Activated CD8-positive, alpha-beta T cell treated with anti-CD3 and anti-CD28 coated beads for 36 hours (primary cell): Measurements from ENCODE around the gene RCAN2. TPM values are rescaled to one million over a fixed set of nuclear protein-coding genes. Genes with fewer than 3 reads are reported as not detected.

Experiments
- ATAC-seq: fragments of 200-7000 bp; cut with Tn5 transposase; one replicate; pipeline ENCODE4 v1.10.0; 2021; ENCODE audit warnings: mild to moderate bottlenecking, moderate library complexity
- CTCF ChIA-PET: fragments of 350-600 bp; sonication (Branson Sonifier 250); formaldehyde crosslinking; loops from one replicate; lab custom pipeline; 2021; ENCODE audit warnings: antibody characterized with exemption; lab: Charles Lee
- POLR2A ChIA-PET: fragments of 350-600 bp; sonication (Branson Sonifier 250); formaldehyde crosslinking; loops from one replicate; lab custom pipeline; 2021; ENCODE audit warnings: antibody characterized with exemption; lab: Charles Lee
- DNase-seq: peaks from one replicate; pipeline ENCODE4 v3.0.0-alpha.2; 2020
- H3K27ac Mint-ChIP-seq: one replicate; pipeline ENCODE4 v1.8.0; 2021; ENCODE audit warnings: mild to moderate bottlenecking, mixed read lengths
- H3K27me3 Mint-ChIP-seq: one replicate; pipeline ENCODE4 v1.8.0; 2021; ENCODE audit warnings: mixed read lengths
- H3K36me3 Mint-ChIP-seq: one replicate; pipeline ENCODE4 v1.8.0; 2021; ENCODE audit warnings: low read depth, mixed read lengths
- H3K4me1 Mint-ChIP-seq: one replicate; pipeline ENCODE4 v1.8.0; 2021; ENCODE audit warnings: low read depth, mixed read lengths
- H3K4me3 Mint-ChIP-seq: one replicate; pipeline ENCODE4 v1.8.0; 2021; ENCODE audit warnings: mild to moderate bottlenecking, moderate library complexity, mixed read lengths
- H3K9me3 Mint-ChIP-seq: one replicate; pipeline ENCODE4 v1.8.0; 2021; ENCODE audit warnings: mixed read lengths
- intact Hi-C: fragments of 100-400 bp; cut with micrococcal nuclease; formaldehyde crosslinking; loops from one replicate; pipeline ENCODE4 v1.10.0; 2022
- total RNA-seq, 2 experiments: library from RNA; stranded (reverse); gene quantifications; one replicate each; pipeline ENCODE4 v1.2.3, GENCODE V29; 2021
- TF ChIP-seq, protein P1 (sequence below): fragments of 200-600 bp; IDR thresholded peaks from one replicate; pipeline ENCODE4 v1.8.0; 2022; ENCODE audit warnings: antibody characterized with exemption, mild to moderate bottlenecking

RCAN2 gene
- total RNA-seq, 2 experiments from 2014 or later = not detected

DNA sequence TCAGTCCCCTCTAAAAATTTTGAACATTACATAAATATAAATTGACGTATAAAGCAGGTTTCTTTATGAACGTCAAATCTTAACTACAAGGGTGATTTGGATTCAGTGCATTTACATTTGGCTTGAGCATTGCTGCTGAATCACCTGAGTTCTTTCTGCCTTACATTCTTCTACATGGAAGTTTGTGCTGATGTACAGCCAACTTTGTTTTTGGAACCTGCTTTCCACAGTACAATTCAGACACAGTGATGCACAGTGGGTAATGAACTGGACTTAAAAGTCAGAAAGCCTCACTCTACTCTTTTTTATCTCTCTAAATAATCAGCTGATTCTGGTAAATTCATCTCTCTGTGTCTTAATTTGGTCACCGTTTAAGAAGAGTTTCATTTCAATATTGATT lies 47.6 kb downstream of the RCAN2 start:
- DNase-seq (no peak), ATAC-seq (no peak)
- Mint-ChIP-seq H3K27ac (no peak overlapping the region), H3K4me3 (no peak overlapping the region), H3K4me1 (no peaks in the 10 kb centered on the region), H3K9me3 (peaks cover 7% of the 10 kb centered on the region), H3K27me3 (peaks cover 16% of the 10 kb centered on the region), H3K36me3 (no peaks in the 10 kb centered on the region)
- TF ChIP-seq, protein P1, sequence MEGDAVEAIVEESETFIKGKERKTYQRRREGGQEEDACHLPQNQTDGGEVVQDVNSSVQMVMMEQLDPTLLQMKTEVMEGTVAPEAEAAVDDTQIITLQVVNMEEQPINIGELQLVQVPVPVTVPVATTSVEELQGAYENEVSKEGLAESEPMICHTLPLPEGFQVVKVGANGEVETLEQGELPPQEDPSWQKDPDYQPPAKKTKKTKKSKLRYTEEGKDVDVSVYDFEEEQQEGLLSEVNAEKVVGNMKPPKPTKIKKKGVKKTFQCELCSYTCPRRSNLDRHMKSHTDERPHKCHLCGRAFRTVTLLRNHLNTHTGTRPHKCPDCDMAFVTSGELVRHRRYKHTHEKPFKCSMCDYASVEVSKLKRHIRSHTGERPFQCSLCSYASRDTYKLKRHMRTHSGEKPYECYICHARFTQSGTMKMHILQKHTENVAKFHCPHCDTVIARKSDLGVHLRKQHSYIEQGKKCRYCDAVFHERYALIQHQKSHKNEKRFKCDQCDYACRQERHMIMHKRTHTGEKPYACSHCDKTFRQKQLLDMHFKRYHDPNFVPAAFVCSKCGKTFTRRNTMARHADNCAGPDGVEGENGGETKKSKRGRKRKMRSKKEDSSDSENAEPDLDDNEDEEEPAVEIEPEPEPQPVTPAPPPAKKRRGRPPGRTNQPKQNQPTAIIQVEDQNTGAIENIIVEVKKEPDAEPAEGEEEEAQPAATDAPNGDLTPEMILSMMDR = no peak
- intact Hi-C loops = no loop called here
- CTCF ChIA-PET = no interaction called here
- POLR2A ChIA-PET = no interaction called here

DNA sequence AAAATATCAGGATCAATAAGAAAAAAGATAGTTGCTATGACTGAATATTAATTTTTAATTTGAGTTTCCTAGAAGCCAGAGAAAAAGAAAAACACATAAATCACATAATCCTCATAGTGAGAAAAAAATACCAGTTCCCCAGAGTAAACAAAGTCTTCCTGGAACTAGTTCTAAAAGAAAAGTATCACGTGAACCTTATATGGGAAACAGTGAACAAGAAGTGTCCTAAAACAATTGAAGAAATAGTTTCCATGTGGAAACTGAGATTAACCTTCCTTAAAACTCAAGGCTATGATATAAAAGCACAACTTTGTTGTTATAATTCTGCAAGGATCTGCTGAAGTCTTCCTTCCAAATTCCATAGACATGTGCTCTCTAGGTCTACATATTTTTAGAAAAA lies 50.6 kb downstream of the RCAN2 start:
- no peak for DNase-seq
- TF ChIP-seq, protein P1 = no peak
- intact Hi-C loops = no loop called here
- Mint-ChIP-seq H3K27ac (no peak overlapping the region), H3K4me3 (no peak overlapping the region), H3K36me3 (no peaks in the 10 kb centered on the region), H3K4me1 (no peaks in the 10 kb centered on the region), H3K9me3 (peaks cover 4% of the 10 kb centered on the region), H3K27me3 (peaks cover 12% of the 10 kb centered on the region)
- ChIA-PET POLR2A (no interaction called here), CTCF (no interaction called here)
- no peak for ATAC-seq

DNA sequence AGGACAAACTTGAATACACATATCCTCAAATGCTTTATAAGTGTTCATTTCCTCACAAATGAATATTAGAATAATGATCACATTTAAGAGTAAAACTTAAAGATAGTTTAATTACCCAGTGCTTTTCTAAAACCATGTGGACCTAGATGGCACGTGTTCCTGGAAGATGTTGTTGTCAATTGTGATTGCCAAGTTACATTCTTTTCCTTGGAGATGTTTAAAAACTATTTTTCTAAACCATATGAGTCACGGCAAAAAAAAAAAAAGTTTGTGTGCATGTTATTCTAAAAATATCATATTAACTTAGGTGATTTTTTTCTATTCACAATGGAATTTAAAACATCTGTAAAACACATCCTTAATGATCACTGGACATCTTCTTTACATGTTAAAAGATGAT lies 51.1 kb downstream of the RCAN2 start:
- TF ChIP-seq, protein P1 = no peak
- H3K4me1 Mint-ChIP-seq = no peaks in the 10 kb centered on the region
- H3K36me3 Mint-ChIP-seq = no peaks in the 10 kb centered on the region
- POLR2A ChIA-PET = no interaction called here
- H3K4me3 Mint-ChIP-seq = no peak overlapping the region
- CTCF ChIA-PET = no interaction called here
- ATAC-seq (no peak), DNase-seq (no peak)
- no peak overlapping the region for H3K27ac Mint-ChIP-seq
- no peaks in the 10 kb centered on the region for H3K9me3 Mint-ChIP-seq
- intact Hi-C loops = no loop called here
- peaks cover 9% of the 10 kb centered on the region for H3K27me3 Mint-ChIP-seq

- Mint-ChIP-seq H3K9me3 (no peaks in the 10 kb centered on the region), H3K27ac (no peak overlapping the region), H3K36me3 (no peaks in the 10 kb centered on the region), H3K27me3 (peaks cover 7% of the 10 kb centered on the region), H3K4me1 (no peaks in the 10 kb centered on the region), H3K4me3 (no peak overlapping the region)
- POLR2A ChIA-PET = no interaction called here
- TF ChIP-seq, protein P1 = no peak
- intact Hi-C loops = no loop called here
- CTCF ChIA-PET = no interaction called here
- DNase-seq (no peak), ATAC-seq (no peak)
Observed at GRCh38 chr6:46438245-46438644, 53.0 kb downstream of the RCAN2 start.

DNA sequence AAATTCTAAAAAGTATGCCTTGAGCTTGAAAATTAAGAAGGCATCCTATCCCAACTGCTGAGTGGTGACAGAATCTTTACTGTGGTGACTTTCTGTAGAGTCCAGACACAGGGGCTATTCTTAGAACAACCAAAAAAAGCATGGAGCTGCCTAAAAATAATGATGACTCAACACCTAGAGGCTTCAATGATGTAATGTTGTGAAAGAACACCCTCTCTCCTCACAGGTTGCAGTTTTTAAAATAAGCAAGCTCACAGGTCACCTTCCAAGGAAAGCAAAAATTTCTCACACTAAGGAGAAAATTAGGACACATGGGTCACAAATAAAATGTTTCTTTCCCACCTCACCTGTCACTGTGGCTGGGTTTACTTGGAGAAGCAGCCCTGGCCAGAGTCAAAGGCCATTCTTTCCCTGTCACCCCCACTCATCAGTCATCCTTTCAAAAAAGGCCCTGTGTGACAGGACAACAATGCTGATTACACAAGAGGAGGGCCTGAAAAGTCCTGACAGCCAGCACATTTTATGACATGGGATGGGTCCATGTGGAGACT lies 53.5 kb downstream of the RCAN2 start:
- intact Hi-C loops = no loop called here
- Mint-ChIP-seq H3K9me3 (no peaks in the 10 kb centered on the region), H3K27me3 (peaks cover 7% of the 10 kb centered on the region), H3K27ac (no peak overlapping the region), H3K4me3 (no peak overlapping the region), H3K36me3 (no peaks in the 10 kb centered on the region), H3K4me1 (no peaks in the 10 kb centered on the region)
- ATAC-seq (no peak), DNase-seq (no peak)
- ChIA-PET POLR2A (no interaction called here), CTCF (no interaction called here)
- TF ChIP-seq, protein P1 = no peak
